A172 (cell line): ENCODE measurements around the gene ARID5B. TPM values are rescaled to one million over a fixed set of nuclear protein-coding genes. Genes with fewer than 3 reads are reported as not detected.
A peak's percentile ranks its signal among the peaks of the same experiment; 100 is the strongest.
"Not testable (repeated sequence)": the region's sequence is repeated elsewhere in the genome, so short reads cannot be mapped to it uniquely, and the experiment has no call there.

Source experiments
- DNase-seq: peaks from one replicate; pipeline ENCODE4 v3.0.0-alpha.2; 2015; ENCODE audit warnings: low spot score
- total RNA-seq: library from RNA; depleted of rRNA; stranded (reverse); fragments of >200 nt; shearing (Covaris generic); gene quantifications from 2 replicates; pipeline ENCODE4 v1.2.3, GENCODE V29; 2014

ARID5B gene
- total RNA-seq, 1 experiment from 2014 or later: 17.6 TPM

DNA sequence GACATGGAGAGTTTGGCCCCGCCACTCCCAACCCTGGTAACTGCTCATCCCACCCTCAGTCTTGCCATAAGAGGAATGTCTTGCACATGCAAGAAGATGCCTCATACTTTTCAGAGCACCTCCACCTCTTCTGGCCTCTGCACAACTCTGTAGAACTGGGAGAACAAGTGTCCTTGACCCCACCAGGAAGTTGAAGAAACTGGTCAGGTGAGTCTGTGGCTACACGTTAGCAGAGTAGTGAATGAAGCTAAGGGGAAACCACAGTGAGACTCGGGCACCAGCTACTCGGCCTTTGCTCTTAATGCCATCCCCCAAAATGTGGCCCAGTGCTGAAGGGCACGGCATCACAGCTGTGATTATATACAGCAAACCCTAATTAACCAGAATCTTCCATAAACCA, 110.1 kb downstream of the ARID5B start:
- DNase-seq: no peak

DNA sequence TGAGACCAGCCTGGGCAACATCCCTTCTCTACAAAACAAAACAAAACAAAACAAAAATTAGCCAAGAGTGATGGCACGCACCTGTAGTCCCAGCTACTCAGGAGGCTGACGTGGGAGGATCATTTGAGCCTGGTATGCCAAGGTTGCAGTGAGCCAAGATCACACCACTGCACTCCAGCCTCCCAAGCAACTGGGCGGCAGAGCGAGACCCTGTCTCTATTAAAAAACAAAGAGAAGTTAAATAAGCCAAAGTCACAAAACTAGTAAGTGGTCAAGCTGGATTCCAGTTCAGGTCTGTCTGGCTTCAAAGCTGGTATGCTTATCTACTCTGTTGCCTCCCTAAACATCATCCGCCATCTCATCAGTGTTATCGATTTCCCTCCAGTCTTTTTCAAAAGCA, 110.8 kb downstream of the ARID5B start:
- DNase-seq: no peak

DNA sequence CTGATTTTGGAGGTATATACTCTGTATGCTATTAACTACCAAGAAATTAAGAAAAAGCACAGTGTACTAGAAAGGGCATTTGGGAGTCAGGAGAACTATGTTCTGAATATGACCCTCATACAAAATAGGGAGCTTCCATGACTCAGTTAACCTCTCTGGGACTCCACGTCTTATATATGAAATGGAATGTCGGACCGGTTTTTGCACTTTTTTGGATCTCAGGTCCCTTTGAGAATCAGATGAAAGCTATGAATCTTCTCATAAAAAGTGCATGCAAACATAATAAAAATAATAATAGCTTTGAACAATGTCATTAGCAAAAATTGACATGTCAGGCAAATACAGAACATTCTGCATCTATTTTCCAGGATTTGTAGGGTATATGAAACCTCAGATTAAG, 113.0 kb downstream of the ARID5B start:
- DNase-seq: no peak

DNA sequence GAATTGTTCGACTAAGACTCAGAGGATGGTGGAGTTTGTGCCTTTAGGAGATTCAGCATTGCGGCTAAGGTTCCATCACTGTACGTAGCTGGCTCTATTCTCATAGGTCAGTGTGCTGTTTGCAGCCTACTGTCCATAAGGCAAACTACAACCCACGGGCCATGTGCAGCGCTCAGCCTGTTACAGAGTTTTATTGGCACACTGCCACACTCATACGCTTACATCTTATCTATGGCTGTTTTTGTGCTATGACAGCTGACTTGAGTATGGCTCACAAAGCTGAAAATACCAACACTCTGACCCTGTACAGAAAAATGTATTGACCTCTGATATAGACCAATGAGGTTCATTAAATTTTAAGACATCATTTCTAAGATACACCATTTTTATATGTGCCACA, 114.5 kb downstream of the ARID5B start:
- DNase-seq: no peak

DNA sequence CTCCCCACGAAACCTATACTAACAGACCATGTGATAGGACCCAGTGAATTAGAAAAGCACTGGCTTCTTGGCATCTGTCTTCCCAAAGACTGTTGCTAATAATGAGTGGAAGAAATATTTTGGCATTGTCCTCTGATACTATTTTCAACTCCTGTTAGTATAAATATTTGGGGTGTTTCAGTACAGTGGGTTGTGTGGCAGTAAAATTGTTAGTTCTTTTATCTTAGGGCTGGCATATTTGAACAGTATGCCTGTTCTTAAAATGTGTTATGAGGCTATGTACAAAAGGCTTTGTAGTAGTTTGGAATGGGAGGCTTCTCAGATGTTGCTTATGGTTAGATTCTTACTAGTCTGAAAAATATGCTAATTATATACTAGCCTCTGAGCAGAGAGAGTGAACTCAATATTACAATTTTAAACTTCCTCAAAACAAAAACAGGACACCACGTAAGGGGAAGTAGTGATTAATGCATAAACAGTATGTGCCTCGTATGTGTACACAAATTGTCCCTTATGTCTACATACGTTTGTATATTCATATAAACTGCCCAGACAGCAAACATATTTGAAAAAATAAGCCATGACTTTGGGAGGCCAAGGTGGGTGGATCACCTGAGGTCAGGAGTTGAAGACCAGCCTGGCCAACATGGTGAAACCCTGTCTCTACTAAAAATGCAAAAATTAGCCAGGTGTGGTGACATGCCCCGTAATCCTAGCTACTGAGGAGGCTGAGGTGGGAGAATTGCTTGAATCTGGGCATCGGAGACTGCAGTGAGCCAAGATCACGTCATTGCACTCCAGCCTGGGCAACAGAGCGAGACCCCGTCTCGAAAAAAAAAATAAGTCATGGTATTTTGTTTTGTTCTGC, 115.4 kb downstream of the ARID5B start:
- DNase-seq: no peak

DNA sequence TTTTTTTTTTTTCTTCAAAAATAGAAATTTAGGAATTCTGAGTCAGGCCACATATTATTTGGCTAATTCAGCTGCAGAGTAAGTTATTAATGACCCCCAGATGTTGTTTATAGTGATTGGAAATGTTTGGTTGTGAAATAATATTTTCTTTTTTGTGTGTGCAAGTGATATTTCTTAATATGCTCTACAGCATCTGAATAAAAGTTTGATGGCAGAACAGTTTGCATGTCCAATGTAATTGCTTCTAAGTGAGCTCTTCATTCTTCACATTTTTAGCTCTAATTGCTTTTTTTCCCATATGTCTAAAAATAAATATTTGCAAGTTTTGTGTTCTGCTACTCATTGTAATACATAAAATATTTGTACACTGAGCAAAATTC, 116.0 kb downstream of the ARID5B start:
- DNase-seq: no peak

DNA sequence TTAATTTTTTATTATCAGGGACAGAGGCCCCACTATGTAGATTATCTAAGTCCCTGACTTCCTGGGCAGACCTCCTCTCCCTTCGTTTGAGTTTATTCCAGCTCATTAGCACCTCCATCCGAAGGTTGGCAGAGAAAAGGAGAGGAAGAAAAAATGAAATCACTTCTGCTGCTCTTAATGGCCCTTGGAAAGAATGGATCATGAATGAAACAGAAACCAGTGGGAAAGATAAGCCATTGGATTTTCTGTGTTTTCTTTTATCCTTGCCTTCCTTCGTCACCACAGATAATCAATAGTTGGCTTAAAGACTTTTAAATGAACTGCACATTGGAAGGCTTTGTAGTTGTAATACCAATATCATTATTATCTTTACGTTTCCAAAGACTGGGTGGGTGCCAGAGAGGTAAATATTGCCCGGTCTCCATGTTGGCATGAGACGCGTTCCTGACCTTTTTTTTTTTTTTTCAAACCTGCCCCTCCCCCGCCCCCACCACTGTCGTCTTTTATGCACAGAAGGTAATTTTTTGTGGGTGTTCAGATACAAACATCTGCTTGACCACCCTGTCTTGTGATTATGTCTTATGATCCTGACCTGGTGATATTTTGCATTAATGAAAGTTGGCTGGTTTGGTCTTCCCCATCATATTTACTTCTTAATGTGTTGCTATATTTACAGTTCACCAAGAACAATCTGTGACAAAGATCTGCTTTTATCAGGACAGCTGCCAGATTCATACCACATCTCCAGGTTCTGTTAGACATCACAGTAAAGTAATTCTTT, 116.8 kb downstream of the ARID5B start:
- DNase-seq: no peak

DNA sequence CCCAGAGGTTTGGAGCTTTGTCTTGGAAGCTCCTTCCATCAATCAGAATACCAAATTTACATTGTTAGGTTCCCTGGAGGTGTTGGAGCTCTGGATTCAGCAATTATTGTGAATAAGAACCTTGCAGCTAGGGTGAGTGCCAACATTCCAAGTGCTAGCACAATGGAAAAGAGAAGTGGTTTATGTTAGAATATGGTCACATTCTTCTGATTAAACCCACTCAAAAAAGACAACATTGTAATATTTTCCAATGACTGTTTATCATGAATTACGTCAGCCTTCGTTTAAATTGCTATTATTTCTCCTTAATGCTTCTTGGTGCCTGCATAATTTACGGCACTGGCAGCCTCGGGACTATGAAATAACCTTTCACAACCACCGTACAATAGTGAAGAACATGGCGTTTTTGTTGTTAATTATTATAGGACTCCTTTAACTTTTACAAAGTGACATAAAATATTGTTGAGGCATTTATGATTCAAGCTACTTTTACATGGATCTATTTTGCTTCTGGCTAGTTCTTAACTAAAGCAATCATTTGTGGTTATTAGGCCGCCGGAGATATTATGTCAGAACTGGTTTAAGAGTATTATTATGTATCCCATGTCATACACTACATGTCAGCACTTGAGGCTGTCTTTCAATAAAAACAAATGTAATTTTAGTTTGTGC, 117.7 kb downstream of the ARID5B start:
- DNase-seq: peak; percentile 30

DNA sequence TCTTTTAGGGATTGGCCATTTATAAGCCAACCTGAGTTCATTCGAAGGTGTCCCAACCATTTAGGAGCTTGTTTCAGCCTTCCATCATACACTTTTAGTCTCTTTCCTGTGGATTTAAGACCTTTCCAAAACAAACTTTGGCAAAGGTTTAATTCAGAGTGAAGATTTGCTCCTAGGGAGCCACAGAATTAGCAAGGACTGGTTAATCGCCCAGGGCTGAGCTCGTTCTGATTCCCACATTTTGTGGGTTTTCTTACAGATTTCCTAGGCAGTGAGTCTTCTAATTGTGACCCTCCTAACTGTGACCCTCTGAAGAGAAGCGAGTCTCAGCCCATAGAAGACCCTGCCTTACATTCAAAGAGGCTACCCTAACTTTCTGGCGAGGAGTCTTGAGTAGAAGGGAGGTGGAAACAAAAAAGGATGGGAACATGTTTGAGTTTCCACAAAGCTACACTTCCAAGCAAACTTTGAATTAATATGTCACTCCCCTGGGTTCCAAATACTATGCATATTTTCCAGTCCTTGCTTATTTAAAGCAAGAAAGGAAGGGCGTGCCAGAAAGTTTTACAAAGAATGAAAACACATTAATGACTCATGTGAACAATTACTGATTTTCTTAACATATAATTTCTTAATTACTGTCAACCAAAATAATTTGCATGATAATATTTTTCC, 118.3 kb downstream of the ARID5B start:
- DNase-seq: no peak

DNA sequence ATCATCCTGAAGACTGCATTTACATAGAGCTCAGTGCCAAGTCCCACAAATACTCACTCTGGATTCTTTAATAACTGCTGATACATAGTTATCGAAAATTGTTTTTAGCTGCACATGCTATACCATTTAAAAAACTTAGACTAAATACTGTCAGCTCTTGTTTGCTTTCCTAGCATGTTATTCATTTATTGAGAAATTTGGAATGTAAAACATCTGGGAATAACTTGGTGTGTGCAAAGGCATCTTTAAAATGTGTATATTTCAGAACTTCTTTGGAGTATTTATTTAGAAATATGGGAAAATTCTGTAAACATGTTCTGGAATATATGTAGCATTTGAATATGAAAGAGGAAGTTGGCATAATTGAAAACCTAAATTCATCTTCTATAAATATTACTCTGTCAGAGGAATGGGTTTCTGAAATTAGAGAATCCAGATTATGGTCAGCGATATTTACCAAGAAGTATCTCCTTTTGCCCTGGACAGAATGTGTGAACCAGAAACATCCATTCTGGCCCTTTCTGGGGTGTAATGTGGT, 119.7 kb downstream of the ARID5B start:
- DNase-seq: no peak

DNA sequence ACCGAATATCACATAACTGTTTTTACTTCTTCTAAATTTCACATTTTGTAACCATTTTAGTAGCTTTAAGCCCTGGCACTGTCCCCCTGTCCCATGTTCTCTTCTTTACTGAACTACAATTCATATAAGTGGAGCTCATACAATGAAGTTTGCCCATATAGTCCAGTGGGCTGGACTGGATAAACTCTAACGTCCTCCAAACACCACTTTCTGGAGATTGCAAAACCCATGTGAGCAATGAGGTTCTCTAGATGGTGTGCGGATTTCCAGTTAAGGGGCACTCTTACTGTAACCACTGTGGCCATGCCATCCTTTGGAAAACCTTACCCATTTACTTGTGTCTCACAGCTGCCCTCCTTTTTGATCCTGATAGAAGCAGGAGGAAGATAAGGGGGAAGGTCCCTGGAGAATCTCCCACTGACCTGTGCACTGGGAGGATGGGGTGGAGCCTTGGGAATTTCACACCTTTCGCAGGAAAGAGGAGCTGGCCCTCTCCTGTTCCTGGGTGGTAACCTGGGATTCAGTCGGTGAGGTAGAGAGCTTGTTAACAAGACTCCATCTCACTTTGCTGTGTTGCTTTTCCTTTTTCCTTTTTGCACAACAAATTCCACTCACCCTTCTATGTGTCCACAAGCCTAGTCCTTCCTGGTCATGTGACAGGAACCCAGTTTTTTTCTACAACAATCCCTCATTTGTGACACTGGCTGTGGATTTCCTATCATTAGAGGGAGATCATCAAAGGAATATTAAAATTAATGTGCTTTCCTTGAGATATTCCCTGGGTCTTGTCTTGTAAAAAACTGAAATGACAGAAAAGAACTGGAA, 120.7 kb downstream of the ARID5B start:
- no peak for DNase-seq

DNA sequence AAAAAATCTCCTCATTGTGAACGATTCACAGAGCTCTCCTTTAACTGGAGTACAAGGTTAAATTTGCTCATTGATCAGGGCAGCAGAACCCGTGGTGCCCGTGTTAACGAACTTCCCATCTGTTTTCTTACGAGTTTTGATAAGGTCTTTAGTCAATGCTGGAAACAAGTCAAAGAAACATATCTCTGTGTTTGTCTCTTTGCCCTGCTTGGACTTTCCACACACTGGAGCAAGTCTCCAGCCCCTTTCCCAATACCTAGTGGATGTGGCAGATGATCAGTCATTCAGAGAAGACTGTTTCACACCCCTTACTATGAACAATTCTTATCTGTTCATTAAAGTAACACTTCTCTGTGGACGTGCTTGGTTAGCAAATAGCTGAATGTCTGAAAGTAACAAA, 121.3 kb downstream of the ARID5B start:
- DNase-seq: no peak

DNA sequence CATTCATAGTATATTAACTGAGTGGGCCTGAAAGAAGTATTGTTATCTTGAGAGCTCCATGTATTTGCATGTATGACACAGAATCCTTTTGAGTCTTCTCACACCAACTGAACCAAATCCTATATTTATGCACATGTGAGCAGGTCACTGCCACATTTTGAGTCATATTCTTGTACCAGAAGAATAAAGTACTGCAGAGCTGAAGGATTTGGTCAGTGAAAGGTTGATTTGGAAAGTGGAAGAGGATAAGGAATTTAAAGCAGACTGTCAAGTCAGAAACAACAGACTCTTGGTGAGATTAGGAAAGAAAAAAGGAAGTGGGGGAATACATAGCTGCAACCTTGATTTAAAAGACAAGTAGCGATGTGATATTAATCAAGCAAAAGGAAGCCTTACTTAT, 121.8 kb downstream of the ARID5B start:
- DNase-seq: no peak

DNA sequence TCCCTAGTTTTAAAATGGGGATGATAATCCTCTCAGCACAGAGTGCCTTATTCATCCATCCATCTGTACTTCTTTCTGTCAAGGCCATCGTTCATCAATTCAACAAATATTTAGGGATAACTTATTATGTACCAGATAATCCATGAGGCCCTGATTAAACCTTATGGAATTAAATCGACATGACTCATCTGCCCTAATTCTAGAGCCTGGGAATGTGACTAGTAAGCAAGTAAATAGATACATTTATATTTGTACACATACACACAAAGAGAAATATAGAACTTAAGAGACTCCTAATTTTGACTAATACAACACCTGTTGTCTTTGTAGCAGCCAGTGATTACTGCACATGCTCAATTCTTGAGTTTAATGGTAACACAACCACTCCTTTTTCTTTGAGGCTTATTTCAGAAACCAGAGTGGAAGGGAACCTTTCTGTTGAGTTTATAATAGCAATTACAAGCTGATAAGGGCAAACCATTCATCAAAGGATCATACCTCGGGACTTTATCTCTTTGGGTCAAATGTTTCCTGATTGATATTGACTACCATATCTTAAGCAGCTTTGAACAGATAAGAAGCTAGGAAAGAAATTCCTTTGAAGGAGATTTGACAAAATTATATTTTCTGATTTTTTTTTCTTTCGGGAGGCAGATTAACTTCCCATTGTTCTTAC, 122.7 kb downstream of the ARID5B start:
- DNase-seq: peak; percentile 39

DNA sequence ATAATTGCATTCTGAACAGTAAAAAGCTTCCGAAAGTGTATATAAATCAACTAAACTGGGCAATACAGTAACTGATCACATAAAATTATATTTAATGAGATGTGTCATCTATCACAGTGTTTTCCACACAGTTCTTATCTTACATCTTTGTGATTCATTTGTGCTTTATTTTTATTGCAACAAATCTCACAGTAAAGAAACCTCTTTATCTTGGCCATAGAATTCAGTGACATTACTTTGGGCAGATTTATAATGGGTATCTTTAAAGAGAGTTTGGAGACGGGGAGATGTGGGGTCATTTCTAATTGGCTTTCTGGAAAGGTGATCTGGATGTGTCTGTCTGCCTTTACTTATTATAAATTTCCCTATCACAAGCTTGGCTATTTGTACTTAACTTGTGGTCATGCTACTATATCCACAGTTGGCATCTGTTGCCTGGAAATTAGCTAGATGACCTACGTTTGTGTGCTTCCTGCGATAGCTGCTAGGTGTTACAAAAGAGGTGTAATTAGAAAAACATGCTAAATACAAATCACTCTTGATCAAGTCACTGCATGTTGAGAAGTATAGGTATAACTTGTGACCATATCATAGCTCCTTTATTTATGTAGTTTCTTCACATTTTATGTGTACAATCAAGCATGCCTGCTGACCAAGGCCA, 123.8 kb downstream of the ARID5B start:
- DNase-seq: peak; percentile 85

DNA sequence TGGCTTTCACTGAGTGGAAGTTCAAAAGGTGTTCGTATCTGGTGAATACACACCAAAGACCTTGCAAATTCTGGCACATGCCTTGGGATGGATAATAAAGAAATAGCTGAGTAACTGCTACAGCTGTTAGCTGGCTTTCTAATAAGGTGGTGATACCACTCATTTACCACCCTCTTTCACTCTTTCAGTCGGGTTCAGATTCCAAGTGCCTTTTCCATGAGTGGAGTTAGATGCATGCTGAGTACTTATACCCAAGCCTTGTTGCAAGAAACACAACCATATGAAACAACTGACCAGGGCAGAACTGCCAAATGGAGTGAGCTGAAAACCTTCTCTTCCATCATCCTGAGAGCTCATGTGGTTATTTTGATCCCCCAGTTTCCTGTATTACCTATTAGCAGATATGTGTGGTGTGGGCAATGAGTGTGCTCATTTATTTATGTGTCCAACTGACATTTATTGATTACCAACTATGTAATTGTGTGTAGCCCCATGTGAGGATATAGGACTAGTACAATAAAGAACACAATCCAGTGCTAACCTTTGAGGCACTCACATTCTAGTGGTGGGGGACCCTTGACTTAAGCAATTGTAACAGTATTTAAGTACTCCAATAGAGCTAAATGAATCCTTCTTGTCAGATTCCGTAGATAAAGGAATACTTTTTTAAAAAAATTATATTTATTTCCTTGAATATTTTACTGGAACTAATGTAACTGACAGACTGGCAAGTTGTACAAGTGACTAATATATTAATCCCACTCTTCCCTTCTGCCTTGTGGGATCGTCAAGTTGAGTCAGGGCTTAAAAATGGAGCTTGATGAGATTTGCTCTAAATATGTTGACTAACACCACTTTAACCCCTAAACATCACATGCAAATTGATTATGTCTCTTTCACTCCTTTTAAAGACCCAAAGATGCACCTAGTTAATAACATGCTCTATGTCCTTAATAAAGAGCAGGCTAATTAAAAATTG, 124.7 kb downstream of the ARID5B start:
- DNase-seq: peak; percentile 57

DNA sequence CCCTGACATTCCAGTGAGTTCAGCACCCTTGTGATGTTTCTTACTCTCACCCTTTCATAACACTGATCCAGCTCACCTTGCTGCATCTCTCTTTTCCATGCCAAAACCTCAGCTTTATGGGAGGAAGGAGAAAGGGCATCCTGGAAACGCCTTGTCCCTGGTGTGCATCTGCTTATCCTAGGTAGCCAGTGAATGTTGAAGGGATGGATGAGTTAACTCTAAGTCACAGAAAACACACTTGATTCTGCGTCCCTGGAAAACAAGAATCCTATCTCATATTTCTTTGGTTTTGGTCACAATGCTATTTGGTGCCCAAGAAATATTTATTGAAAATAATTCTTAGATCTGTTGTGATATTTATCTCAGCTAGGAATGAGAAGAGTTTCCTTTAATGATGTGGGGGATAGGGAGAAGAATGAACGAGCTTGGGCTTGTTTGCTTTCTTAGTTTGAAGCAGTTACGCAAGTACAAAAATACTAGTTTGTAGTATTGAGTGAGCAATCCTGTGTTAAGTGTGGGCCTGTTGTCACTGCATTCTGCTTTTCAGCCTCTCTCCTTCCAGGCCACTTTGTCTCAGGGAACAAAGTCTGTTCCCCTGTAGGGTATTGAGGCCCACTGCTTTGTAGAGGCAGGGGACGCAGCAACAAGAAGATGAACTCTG, 126.5 kb downstream of the ARID5B start:
- no peak for DNase-seq

DNA sequence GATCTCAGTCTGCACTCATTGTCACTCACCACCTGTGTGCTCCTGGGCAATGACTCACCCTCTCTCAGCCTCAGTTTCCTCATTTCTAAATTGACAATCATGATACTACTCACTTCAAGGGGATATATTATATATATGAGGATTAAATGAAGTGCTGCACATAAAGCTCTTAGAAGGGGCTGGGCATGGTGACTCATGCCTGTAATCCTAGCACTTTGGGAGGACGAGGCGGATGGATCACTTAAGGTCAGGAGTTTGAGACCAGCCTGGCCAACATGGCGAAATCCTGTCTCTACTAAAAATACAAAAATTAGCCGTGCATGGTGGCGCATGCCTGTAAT, 127.0 kb downstream of the ARID5B start:
- not testable (repeated sequence) for DNase-seq
